HG03159 (cell line): ENCODE results near the gene PABPN1L.
"Not testable (repeated sequence)": the region's sequence is repeated elsewhere in the genome, so short reads cannot be mapped to it uniquely, and the experiment has no call there.

Experiments used
- ATAC-seq: cut with Tn5 transposase; IDR thresholded peaks from one replicate; pipeline ENCODE4 v1.9.1; 2021; ENCODE audit warnings: mild to moderate bottlenecking, moderate library complexity; ENCODE audit not compliant: unreplicated experiment

The PABPN1L gene

DNA sequence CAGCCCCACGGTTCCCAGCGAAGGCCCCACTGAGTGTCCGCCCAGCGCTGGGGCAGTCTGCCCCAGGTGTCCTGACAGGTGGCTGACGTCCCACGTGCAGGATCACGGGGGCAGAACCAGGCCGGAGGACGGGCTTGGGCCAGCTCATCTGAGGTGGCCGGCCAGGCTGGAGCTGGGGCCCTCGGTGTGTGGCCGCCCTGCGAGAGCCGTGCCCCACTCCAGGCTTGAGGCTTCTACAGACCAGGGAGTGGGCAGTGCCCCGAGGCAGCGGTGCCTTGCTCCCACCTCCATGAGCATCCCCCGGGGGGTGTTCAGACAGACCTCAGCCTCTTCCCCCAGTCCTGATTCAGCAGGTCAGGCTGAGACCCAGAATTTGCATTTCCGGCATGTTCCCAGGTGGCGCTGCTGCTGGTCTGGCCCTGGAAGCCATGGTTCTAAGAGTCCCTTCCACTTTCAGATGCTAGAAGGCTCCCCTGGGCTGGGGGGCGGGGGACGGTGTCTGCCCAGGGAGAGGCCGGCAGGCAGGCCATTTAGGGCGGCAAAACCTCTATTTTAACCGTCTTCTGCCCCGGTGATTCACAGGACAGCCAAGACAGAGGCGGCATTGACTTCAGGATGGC lies 35.4 kb upstream of the PABPN1L start:
- ATAC-seq: no peak

DNA sequence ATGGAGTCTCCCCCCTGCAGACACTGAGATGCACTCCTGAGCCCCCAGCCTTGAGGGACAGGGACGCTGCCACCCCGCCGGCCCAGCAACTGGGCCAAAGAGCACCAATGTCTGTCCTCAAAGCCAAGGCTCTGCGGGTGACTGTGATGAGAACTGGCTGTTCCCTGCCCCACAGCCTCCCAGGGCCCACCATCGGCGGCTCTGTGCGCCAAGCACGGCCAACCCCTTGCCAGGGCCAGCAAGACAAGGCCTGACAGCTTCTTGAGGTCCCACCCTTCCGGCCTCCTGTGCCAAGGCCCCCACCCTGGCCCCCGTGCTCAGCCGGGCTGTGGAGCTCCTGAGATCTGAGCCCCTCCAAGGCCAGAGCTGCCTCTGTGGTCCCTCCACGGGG lies 34.2 kb upstream of the PABPN1L start:
- ATAC-seq: no peak

DNA sequence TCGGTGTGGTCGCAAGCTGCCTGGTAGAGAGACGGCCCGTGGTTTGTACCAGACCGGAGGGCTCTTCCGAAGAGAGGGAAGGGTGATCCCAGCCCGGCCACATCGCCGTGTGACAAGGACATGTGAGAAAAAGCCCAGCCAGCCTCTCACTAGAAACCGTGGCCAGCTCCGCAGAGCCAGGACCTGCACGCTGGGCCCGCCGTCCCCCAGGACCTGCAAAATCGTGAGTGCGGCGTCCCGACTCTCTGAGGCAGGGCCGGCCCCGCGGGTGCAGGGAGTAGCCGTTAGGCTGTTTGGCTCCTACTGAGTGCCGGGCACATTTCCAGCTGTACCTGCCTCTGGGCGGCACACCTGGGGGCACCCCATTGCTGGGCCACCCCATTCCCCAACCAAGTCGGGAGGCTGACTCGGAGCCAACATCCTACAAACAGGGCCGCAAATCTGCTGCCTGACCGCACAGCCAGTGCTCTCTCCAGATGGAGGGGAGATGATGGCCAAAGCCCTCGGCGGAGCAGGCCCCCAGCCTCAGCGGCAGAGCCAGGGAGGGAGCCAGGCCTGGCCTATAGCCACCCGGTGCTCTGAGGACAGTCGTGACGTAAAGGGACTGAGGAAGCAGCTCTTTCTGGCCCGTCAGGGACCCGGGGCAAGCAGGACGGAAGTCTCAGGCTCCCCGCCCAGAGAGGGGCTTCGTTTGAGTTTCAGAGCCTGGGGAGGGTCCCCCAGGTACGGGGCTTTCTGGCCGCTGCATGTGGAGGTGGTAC lies 33.6 kb upstream of the PABPN1L start:
- no peak for ATAC-seq

DNA sequence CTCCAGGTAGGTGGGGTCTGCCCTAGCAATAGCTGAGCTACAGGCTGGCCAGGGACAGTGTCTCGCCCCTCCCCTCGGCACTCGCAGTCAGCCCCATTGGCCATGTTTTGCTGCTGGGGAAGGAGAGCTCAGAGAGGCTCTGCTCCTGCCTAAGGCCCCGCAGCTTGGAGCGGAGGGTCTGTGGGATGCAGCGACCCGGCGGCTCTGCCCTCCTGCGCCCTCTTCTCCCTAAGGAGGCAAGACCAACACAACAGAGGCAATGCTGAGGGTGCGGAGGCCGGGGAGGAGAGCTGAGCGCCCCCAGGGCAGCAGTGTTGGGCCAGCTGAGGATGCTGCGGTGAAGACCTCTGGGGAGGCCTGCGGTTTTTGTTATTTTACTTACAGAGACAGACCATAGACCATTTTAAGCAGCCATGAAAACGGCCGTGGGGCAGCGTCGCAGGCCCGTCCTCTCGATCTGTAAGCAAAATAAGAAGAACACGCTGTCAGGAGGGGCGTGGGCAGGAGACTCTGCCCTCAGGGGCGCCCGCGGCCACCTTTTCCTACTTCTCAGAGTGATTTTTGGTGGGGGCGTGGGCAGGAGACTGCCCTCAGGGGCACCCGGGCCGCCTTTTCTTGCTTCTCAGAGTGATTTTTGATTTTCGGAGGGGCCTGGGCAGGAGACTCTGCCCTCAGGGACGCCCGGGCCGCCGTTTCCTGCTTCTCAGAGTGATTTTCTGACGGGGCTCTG lies 31.4 kb upstream of the PABPN1L start:
- ATAC-seq: no peak

DNA sequence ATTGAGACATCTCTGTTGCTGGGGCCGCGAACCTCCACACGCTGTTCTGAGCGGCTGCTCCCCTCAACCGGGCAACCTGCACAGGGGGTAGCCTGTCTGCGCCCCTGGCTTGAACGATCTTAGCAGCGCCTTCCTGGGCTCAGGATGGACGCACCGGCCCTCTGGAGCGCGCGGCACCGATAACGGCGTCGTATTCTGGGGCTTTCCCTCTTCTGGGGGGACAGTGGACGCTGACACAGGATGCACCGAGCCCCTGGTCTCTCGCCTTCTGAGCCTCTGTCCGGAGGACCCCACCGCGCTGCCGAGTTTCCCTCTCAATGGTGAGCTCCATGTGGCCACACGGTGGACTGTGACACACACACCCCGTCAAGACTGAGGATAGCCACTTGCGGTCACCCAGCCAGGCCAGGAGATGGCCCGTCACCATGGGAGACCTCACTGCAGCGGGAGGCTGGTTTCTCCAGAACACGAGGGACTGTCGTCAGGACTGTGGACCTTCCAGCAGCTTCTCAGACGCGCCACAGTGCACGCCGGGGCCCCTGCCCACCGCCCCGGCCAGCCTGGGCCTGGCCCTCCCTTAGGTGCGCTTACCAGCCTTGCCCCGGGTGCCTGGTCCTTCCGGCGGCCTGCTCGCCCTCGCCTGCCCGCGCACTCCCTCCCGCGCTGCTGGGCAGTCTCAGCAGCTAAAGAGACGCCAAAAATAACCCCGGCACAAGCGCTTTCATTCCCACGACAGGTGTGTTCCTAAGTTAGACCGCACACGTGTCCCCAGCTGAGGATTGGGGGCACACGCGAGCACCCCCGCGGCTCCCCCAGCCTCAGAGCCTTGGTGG lies 30.0 kb upstream of the PABPN1L start:
- ATAC-seq: no peak

DNA sequence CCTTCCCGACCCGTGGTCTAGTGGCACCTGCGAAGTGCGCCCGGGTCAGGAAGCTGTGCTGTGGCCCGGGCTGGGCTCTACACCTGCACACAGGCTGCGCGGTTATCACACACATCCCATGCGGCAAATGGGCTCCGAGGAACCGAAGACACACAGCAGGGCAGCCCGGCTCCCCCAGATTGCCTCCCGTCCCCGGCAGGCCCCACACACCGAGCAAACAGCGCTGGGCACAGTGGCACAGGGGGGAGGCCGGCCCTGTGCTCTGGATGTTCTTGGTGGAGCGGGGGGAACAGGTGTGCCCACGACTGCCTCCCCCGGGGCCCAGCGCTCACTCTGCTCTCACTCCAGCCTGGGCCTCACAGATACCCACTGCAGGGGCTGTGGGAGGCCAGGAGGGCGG lies 28.9 kb upstream of the PABPN1L start:
- ATAC-seq: no peak

DNA sequence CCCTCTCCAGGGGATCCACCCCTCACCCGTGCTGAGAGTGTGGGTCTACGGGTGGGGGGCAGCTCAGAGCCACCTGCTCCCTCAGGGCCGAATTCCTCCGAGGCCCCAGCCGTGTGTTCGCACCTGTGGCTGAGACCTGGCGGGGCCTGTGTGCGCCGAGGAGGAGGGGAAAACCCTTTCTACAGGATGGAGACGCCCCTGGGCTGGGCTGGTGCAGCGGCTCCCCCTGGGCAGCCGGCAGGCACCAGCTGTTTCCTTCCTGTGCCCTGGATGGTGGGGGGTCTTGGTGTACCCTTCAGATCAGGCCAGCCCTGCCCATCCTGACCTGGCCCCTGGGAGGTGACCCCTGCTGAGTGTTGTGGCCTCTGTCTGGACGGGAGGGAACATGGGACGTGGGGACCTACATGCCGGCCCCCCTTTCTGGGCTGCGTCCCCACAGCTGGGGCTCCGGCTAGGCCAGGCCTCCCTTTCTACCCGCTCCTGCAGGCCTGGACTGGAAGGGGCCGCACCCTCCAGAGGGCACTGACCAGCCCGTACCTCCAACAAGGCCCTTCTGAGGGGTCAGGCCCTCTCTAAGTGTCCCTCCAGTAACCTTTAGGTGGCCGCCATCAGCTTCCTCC lies 28.3 kb upstream of the PABPN1L start:
- no peak for ATAC-seq

DNA sequence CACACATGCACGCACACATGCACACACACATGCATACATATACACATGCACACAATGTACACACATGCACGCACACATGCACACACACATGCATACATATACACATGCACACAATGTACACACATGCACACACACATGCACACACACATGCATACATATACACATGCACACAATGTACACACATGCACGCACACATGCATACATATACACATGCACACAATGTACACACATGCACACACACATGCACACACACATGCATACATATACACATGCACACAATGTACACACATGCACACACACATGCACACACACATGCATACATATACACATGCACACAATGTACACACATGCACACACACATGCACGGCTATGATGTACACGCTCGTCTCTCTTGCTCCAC lies 27.8 kb upstream of the PABPN1L start:
- ATAC-seq: not testable (repeated sequence)

DNA sequence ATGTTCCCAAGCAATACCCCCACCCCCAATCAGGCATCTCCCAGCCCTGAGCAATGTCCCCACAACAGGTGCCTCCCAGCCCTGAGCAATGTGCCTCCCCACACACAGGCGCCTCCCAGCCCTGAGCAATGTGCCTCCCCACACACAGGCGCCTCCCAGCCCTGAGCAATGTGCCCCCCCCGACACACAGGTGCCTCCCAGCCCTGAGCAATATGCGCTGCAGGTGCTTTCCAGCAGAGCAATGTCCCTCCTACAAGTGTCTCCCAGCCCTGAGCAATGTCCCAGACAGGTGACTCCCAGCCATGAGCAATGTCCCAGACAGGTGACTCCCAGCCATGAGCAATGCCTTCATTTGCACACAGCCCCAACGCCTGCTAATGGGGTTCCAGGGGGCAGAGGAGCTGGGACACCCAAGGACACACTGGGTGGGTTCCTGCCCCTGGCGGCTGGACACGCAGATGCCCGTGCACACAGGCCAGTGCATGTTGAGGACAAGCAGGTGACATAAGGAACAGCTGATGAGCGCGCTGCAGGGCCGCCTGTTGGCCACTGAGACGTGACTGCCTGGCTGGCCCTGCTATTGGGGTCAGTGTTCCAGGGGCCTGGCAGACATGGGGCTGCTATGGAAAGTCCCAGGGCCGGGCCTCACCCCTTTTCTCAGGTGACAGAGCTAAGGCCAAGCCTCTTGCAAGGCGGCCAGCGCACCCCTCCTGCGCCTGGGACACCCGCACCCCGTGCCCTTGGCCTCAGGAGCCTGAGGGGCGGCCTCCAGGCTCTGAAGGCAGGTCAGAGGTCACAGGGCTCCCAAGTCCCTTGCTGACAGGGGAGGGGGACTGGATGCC lies 26.9 kb upstream of the PABPN1L start:
- ATAC-seq: no peak

DNA sequence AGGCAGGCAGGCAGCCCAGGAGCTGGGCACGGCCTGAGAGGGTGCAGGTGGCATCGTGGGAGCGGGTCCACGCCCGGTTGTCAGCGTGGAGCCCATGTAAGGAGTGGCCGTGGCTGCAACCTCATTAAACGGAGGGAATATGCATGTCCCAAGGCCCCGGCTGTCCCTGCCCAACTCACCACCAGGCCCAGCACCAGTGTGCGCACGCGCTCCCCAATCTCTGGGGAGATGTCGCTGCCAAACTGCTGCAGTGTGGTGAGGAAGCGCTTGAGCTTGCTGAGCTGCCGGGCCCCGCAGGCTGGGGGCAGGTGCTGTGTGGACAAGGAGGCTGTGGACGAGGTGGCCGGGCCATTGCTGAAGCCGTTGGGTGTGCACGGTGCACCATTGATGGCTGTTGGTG lies 25.6 kb upstream of the PABPN1L start:
- ATAC-seq: no peak

DNA sequence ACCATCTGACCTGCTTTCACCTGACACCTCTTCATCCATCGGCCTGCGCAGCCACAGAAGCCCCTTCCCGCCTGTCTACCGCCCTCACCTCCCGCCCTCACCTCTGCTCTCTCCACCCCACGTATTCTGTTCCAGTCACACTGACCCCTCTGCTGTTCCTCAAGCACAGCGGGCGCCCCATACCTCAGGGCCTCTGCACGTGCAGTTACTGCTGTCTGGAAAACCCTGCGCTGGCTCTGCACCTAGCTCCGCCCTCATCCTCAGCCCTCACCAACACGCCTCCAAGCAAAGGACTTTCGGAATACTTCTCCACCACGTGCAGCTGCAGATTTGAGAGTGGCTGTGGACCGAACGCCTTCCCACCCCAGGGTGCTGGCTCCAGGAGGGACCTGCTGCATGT lies 24.6 kb upstream of the PABPN1L start:
- no peak for ATAC-seq

DNA sequence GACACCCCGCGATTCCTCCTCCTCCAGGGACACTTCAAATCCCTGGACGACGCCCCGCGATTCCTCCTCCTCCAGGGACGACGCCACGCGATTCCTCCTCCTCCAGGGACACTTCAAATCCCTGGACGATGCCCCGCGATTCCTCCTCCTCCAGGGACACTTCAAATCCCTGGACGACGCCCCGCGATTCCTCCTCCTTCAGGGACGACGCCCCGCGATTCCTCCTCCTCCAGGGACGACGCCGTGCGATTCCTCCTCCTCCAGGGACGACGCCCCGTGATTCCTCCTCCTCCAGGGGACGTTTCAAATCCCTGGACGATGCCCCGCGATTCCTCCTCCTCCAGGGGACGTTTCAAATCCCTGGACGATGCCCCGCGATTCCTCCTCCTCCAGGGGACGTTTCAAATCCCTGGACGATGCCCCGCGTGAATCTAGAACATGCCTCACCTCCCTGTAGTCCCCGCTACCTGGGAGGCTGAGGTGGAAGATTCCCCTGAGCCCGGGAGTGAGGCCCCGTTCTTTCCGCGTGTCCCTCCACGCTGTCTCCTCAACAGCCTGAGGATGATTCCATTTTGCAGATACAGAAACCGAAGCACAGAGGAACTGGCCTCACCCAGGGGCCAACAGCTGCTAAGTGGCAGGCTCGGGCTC lies 23.4 kb upstream of the PABPN1L start:
- not testable (repeated sequence) for ATAC-seq

DNA sequence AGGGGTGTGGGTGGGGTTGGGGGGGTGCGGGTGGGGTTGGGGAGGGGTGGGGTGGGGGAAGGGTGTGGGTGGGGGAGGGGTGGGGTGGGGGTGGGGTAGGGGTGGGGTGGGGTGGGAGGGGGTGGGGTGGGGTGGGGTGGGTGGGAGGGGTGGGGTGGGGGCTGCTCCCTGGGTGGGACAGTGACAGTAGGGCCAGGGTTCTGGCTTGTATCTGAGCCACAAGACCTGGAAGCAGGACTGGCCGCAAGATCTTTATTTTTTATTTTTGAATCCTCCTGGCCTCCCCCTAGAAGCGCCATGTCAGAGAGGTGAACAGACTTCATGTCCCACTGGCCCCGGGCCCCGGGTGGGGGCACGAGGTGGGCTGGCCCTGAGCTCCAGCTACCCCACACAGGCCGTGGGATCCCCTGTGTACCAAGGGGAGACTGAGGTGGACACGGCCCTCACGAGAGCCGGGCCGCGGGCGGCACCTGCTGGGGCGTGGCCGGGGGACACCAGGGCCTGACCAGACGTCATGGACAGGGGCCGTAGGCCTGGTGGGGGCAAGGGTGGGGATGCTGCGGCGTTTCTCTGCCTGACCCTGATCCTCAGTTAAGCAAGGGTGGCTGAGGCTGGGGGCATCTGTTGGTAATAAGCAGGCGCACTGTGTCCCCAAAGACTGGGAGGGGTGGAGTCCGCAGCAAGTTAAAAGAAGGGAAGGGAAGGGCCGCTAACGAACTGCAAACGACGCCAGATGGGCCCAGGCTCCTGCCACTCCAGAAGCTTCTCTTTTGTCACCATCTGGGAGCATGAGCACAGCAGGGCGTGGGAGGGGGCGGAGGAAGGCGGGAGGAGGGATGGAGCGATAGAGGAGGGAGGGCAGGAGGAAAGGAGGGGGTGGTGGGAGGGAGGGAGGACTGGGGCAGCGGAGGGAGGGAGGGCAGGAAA lies 22.3 kb upstream of the PABPN1L start:
- no peak for ATAC-seq

DNA sequence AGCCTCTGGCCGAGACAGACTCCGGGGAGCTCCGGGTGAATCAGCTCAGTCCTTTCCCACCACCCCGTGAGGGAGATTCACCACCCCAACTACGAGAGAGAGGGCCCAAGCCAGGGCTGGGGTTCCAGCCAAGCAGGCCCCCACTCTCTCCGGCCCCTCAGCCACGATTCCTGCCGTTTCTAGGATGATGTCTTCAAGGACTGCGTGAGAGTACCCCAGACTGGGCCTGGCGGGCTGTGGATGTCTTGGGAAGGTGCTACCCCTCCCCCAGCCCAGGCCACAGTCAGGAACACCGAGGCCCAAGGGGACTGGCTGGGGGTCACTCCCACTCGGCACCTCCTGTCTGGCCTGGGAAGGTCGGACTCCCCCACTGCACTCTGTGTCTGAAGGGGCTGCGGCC lies 21.6 kb upstream of the PABPN1L start:
- no peak for ATAC-seq

DNA sequence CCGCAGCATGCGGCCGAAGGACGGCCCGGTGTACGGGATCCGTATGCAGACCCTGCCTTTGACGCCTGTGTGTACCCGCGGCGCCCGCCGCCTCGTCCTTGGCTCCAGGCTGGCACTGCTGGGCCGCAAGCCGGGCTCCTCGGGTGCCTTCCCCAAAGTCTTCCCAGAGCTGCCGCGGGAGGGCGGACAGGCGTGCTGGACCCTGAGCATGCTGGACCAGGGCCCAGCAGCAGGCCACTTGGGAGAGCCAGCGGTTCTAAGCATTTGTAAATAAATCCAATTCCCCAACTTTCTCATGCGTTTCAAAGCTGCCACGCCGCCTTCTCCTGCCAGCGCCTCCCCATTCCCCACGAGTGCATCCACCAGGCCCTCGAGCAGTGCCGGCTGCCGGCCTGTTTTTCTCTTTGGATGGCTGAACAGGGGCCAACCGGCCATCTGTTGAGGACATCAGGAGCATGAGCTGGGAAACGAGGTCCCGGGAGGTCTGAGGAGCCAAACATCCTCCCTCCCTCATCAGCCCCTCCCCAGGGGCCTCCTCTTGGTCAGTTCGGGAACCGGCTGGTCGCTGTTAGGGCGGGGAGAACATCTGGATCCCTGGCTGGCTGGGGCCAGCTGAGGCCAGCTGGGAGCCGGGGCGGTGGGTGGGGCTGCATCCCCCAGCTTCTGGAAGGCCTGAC lies 20.5 kb upstream of the PABPN1L start:
- no peak for ATAC-seq

DNA sequence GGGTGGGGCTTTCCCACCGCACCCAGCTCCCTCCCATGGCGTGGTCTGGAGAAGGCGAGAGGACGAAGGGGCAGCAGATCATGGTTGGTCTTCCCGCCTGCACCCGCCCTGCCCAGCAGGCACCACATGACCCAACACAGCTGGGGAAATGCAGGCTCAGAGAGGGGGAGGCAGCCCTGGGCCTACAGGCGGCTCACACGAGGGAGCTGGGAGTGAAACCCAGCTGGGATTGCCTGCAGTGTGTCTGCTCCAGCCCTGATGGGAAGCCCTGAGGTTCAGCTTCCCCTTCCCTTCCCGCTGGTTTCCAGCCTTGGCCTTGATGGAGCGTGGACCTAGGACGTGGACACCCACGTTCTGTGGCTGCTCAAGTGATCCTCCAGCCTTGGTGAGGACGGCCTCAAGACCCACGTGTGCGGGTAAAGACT lies 20.0 kb upstream of the PABPN1L start:
- no peak for ATAC-seq

DNA sequence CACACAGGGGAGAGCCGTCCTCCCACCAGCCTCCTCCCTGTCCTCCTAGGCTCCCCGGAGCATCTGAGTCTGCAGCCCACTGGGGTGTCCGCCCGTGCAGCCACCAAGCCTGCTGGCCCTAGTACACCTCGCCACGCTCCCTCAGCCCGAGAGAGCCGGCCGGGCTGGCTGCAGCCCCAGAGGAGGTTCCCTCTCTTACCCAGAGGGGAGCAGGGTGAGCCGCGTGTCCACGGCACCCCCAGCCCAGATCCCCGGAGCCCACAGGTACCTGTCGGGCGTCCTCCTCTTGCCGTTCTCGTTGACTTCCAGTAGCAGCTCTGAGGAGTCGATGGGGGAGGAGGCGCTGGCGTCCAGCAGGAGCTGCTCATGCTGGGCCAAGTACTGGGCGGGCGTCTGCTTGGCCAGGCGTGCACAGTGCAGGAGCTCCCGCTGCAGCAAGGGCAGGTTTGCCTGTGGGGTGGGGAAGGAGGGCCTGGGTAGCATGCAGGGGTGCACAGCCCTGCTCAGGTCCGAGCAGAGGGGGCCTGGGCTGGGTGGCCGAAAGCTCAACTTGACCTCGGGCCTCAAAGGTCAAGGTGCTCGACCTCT lies 19.3 kb upstream of the PABPN1L start:
- ATAC-seq: no peak
